HG03064 (cell line): Measurements from ENCODE around the gene ZNF683.

Experiments used
- ATAC-seq: cut with Tn5 transposase; IDR thresholded peaks from one replicate; pipeline ENCODE4 v1.9.1; 2021; ENCODE audit warnings: low read depth; ENCODE audit not compliant: unreplicated experiment

The ZNF683 gene

GRCh38 chr1:26359981-26360806, 12.4 kb downstream of the ZNF683 start:
- ATAC-seq: no peak

GRCh38 chr1:26358411-26359384, 13.9 kb downstream of the ZNF683 start:
- no peak for ATAC-seq

GRCh38 chr1:26357121-26357602, 15.4 kb downstream of the ZNF683 start:
- ATAC-seq: no peak

GRCh38 chr1:26356106-26356505, 16.4 kb downstream of the ZNF683 start:
- no peak for ATAC-seq

GRCh38 chr1:26354972-26355371, 17.6 kb downstream of the ZNF683 start:
- ATAC-seq: no peak

- no peak for ATAC-seq
Measured at GRCh38 chr1:26353976-26354820, 18.4 kb downstream of the ZNF683 start, which contains the start of gene CRYBG2. Gene CRYBG2 (minus strand): TSS chr1:26354130. CDS start chr1:26346657, 7,473 bp downstream.

- no peak for ATAC-seq
Measured at GRCh38 chr1:26353210-26353859, 19.2 kb downstream of the ZNF683 start.

GRCh38 chr1:26352338-26352679, 20.2 kb downstream of the ZNF683 start:
- ATAC-seq: no peak

GRCh38 chr1:26351590-26352337, 20.8 kb downstream of the ZNF683 start:
- no peak for ATAC-seq

GRCh38 chr1:26350701-26351589, 21.6 kb downstream of the ZNF683 start:
- ATAC-seq: no peak

GRCh38 chr1:26350343-26350700, 22.2 kb downstream of the ZNF683 start:
- no peak for ATAC-seq

- no peak for ATAC-seq
Measured at GRCh38 chr1:26349877-26350244, 22.7 kb downstream of the ZNF683 start.

- no peak for ATAC-seq
Measured at GRCh38 chr1:26349188-26349876, 23.2 kb downstream of the ZNF683 start.

GRCh38 chr1:26346274-26347033, 26.1 kb downstream of the ZNF683 start:
- no peak for ATAC-seq

- ATAC-seq: no peak
Measured at GRCh38 chr1:26345718-26346117, 26.8 kb downstream of the ZNF683 start.

GRCh38 chr1:26344147-26344920, 28.2 kb downstream of the ZNF683 start:
- no peak for ATAC-seq
